HepG2 (cell line): ENCODE measurements around the gene CAVIN2. TPM values are rescaled to one million over a fixed set of nuclear protein-coding genes. Genes with fewer than 3 reads are reported as not detected.

ENCODE experiments used
- AHR ChIP-seq: IDR thresholded peaks from 2 replicates; pipeline ENCODE4 v1.6.1; 2018; ENCODE audit warnings: missing genetic modification reagents, missing compliant biosample characterization
- BCL6 ChIP-seq: IDR thresholded peaks from 2 replicates; pipeline ENCODE4 v1.6.1; 2016; ENCODE audit warnings: missing genetic modification reagents, missing compliant biosample characterization
- HDAC1 ChIP-seq: sonication (generic); formaldehyde crosslinking; IDR thresholded peaks from 2 replicates; pipeline ENCODE4 v1.5.1; 2020; ENCODE audit warnings: mild to moderate bottlenecking, missing genetic modification reagents
- MXD4 ChIP-seq: IDR thresholded peaks from 2 replicates; pipeline ENCODE4 v1.6.1; 2016; ENCODE audit warnings: mild to moderate bottlenecking, missing biosample characterization, missing genetic modification reagents
- SMAD3 ChIP-seq: sonication (generic); formaldehyde crosslinking; IDR thresholded peaks from 2 replicates; pipeline ENCODE4 v1.4.0; 2020; ENCODE audit warnings: missing genetic modification reagents
- SNRNP70 ChIP-seq: fragments of 200-400 bp; formaldehyde crosslinking; IDR thresholded peaks from 2 replicates; pipeline ENCODE4 v1.6.1; 2017; ENCODE audit warnings: mild to moderate bottlenecking, low read depth, low read length, moderate library complexity
- SRSF1 ChIP-seq: fragments of 200-400 bp; formaldehyde crosslinking; optimal IDR thresholded peaks from 2 replicates; pipeline ENCODE3; 2017; ENCODE audit warnings: mild to moderate bottlenecking, low read depth, low read length, moderate library complexity
- ZBTB42 ChIP-seq: sonication (generic); formaldehyde crosslinking; IDR thresholded peaks from 2 replicates; pipeline ENCODE4 v1.5.0; 2020; ENCODE audit warnings: mild to moderate bottlenecking, missing genetic modification reagents
- polyA plus RNA-seq, 8 experiments: library from polyadenylated mRNA; depleted of rRNA in 3 of 8; stranded (reverse) in 7 of 8; unstranded in 1 of 8; fragments of >200 nt; fragmentation: Illumina TruSeq in 4 of 8; extraction: Trizol in 4 of 8; gene quantifications; 2 replicates each; pipeline versions ENCODE4 v1.2.1 to v1.2.3, GENCODE V29; 2011 to 2016; ENCODE audit warnings: low read depth in 4 of 8, missing spikeins in 1 of 8, mixed read lengths in 1 of 8; ENCODE audit not compliant: insufficient read depth in 1 of 8
- total RNA-seq, 5 experiments: library from RNA; depleted of rRNA; stranded (reverse); fragments of >200 nt; fragmentation: Illumina TruSeq; extraction: Trizol; gene quantifications; 2 replicates each; pipeline ENCODE4 v1.2.3, GENCODE V29; 2016; ENCODE audit warnings: low read depth in 1 of 5
- TF ChIP-seq, protein P1 (sequence below): sonication (generic); formaldehyde crosslinking; IDR thresholded peaks from 2 replicates; pipeline ENCODE4 v1.5.0; 2020; ENCODE audit warnings: mild to moderate bottlenecking, missing genetic modification reagents, borderline replicate concordance
- TF ChIP-seq, protein P2 (sequence below): sonication (generic); formaldehyde crosslinking; IDR thresholded peaks from 2 replicates; pipeline ENCODE4 v1.9.0; 2022; ENCODE audit warnings: missing genetic modification reagents, mild to moderate bottlenecking, borderline replicate concordance
- TF ChIP-seq, protein P3 (sequence below): IDR thresholded peaks from 2 replicates; pipeline ENCODE4 v1.6.1; 2016

The CAVIN2 gene
- total and polyA plus RNA-seq, 2 of the 13 experiments (the other 11 are each of a cell fraction or from before 2014, with no cell fraction given): 7.6 to 38.8 TPM

DNA sequence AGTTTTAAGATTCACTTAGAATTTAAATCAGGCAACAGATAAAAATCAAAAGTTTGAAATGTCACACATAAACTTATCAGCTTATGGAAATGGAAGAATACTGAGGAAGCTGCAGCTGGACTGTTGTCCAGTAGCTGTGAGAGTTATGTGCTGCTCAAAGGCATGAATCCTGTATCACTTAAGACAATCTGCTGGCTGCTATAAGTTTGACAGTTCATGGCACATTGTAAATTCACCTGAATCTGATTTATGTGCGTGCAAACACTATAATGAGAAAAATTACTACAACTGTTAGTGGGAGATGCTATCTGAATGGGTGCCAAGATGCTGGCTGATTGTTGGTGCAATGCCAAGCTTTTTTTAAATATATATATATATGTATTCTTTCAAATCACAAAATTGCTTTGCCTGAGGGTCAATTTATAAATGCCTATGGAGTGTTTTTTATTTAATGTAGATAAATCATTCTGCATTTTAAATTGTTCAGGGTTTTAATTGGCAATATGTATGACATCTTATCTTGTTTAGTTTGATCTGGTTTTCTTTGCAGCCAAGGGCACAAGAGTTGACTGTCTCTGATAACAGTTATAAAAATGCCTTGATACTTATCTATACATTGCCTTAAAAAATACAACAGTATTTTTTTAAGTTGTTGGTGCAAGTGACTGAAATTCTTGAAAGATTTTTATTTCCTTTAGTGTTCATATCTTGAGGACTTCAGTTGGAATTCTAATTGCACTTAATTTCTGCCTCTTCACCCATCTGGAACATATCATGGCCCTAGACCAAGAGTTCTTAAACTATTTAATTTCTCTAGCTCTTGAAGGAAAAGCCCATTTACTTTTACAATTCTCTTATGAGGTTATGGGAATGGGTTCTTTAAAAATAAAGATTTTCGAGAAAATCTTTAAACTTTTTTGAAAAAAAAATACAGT, 48.7 kb downstream of the CAVIN2 start (continued):
- TF ChIP-seq, protein P1, sequence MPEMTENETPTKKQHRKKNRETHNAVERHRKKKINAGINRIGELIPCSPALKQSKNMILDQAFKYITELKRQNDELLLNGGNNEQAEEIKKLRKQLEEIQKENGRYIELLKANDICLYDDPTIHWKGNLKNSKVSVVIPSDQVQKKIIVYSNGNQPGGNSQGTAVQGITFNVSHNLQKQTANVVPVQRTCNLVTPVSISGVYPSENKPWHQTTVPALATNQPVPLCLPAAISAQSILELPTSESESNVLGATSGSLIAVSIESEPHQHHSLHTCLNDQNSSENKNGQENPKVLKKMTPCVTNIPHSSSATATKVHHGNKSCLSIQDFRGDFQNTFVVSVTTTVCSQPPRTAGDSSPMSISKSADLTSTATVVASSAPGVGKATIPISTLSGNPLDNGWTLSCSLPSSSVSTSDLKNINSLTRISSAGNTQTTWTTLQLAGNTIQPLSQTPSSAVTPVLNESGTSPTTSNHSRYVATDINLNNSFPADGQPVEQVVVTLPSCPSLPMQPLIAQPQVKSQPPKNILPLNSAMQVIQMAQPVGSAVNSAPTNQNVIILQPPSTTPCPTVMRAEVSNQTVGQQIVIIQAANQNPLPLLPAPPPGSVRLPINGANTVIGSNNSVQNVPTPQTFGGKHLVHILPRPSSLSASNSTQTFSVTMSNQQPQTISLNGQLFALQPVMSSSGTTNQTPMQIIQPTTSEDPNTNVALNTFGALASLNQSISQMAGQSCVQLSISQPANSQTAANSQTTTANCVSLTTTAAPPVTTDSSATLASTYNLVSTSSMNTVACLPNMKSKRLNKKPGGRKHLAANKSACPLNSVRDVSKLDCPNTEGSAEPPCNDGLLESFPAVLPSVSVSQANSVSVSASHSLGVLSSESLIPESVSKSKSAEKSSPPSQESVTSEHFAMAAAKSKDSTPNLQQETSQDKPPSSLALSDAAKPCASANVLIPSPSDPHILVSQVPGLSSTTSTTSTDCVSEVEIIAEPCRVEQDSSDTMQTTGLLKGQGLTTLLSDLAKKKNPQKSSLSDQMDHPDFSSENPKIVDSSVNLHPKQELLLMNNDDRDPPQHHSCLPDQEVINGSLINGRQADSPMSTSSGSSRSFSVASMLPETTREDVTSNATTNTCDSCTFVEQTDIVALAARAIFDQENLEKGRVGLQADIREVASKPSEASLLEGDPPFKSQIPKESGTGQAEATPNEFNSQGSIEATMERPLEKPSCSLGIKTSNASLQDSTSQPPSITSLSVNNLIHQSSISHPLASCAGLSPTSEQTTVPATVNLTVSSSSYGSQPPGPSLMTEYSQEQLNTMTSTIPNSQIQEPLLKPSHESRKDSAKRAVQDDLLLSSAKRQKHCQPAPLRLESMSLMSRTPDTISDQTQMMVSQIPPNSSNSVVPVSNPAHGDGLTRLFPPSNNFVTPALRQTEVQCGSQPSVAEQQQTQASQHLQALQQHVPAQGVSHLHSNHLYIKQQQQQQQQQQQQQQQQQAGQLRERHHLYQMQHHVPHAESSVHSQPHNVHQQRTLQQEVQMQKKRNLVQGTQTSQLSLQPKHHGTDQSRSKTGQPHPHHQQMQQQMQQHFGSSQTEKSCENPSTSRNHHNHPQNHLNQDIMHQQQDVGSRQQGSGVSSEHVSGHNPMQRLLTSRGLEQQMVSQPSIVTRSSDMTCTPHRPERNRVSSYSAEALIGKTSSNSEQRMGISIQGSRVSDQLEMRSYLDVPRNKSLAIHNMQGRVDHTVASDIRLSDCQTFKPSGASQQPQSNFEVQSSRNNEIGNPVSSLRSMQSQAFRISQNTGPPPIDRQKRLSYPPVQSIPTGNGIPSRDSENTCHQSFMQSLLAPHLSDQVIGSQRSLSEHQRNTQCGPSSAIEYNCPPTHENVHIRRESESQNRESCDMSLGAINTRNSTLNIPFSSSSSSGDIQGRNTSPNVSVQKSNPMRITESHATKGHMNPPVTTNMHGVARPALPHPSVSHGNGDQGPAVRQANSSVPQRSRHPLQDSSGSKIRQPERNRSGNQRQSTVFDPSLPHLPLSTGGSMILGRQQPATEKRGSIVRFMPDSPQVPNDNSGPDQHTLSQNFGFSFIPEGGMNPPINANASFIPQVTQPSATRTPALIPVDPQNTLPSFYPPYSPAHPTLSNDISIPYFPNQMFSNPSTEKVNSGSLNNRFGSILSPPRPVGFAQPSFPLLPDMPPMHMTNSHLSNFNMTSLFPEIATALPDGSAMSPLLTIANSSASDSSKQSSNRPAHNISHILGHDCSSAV (CRISPR knock-in tag): no peak
- TF ChIP-seq SNRNP70 (no peak), AHR (no peak), SMAD3 (CRISPR knock-in tag) (no peak), BCL6 (CRISPR knock-in tag) (no peak), ZBTB42 (CRISPR knock-in tag) (no peak), HDAC1 (CRISPR knock-in tag) (no peak), SRSF1 (no peak), MXD4 (CRISPR knock-in tag) (no peak)
- TF ChIP-seq, protein P2, sequence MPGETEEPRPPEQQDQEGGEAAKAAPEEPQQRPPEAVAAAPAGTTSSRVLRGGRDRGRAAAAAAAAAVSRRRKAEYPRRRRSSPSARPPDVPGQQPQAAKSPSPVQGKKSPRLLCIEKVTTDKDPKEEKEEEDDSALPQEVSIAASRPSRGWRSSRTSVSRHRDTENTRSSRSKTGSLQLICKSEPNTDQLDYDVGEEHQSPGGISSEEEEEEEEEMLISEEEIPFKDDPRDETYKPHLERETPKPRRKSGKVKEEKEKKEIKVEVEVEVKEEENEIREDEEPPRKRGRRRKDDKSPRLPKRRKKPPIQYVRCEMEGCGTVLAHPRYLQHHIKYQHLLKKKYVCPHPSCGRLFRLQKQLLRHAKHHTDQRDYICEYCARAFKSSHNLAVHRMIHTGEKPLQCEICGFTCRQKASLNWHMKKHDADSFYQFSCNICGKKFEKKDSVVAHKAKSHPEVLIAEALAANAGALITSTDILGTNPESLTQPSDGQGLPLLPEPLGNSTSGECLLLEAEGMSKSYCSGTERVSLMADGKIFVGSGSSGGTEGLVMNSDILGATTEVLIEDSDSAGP (CRISPR knock-in tag): no peak
- TF ChIP-seq, protein P3, sequence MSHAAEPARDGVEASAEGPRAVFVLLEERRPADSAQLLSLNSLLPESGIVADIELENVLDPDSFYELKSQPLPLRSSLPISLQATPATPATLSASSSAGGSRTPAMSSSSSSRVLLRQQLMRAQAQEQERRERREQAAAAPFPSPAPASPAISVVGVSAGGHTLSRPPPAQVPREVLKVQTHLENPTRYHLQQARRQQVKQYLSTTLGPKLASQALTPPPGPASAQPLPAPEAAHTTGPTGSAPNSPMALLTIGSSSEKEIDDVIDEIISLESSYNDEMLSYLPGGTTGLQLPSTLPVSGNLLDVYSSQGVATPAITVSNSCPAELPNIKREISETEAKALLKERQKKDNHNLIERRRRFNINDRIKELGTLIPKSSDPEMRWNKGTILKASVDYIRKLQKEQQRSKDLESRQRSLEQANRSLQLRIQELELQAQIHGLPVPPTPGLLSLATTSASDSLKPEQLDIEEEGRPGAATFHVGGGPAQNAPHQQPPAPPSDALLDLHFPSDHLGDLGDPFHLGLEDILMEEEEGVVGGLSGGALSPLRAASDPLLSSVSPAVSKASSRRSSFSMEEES (CRISPR knock-in tag): no peak
